ENCODE measurements around the gene APEH. TPM values are rescaled to one million over a fixed set of nuclear protein-coding genes. Genes with fewer than 3 reads are reported as not detected.

APEH gene
- total RNA-seq, 1 donor from 2014 or later = 141 TPM

DNA sequence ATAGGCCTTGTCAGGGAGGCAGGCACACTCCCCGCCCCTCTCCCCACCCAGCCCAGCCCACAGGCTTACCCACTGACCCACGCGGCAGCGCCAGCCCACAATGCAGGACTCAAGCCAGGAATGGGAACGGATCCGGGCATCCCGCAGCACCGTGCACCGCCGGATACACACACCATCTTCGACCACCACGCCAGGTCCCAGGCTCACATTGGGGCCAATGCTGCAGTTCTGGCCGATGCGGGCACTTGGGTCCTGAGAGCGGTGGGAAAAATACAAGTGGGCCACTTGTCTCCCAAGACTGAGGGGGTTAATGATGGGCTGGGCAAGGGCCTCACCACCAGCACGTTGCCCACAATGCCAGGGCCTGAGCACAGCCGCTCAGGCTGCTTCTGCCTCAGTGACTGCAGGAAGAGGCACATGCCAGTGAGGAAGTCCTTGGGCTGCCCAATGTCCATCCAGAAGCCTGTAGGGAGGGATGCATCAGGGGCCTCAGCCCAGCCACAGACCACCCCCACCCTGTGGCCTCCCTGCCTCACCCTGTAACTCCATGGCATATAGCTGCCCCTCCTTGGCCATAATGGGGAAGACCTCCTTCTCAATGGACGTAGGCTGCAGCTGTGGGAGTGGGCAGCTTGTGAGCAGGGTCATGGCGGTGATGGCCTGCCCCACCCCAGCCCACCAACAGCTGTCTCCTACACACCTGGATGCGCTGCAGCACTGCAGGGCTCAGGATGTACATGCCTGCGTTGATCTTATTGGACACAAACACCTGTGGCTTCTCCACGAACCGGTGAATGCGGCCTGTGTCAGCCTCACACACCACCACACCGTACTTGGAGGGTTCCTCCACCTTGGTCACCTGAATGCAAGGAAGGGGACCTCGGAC, 48.0 kb downstream of the APEH start:
- Histone ChIP-seq H3K36me3 (ENCODE audit: control insufficient read depth, insufficient read depth, low read length) (peaks cover 1% of the 10 kb centered on the region), H3K4me3 (ENCODE audit: low read depth, low read length) (no peak overlapping the region), H3K27me3 (ENCODE audit: control insufficient read depth, insufficient read depth, low read length) (peaks cover 11% of the 10 kb centered on the region)
- no peak for DNase-seq (ENCODE audit: low read depth)
- TF ChIP-seq, protein P1, sequence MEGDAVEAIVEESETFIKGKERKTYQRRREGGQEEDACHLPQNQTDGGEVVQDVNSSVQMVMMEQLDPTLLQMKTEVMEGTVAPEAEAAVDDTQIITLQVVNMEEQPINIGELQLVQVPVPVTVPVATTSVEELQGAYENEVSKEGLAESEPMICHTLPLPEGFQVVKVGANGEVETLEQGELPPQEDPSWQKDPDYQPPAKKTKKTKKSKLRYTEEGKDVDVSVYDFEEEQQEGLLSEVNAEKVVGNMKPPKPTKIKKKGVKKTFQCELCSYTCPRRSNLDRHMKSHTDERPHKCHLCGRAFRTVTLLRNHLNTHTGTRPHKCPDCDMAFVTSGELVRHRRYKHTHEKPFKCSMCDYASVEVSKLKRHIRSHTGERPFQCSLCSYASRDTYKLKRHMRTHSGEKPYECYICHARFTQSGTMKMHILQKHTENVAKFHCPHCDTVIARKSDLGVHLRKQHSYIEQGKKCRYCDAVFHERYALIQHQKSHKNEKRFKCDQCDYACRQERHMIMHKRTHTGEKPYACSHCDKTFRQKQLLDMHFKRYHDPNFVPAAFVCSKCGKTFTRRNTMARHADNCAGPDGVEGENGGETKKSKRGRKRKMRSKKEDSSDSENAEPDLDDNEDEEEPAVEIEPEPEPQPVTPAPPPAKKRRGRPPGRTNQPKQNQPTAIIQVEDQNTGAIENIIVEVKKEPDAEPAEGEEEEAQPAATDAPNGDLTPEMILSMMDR (IDR thresholded peaks at IDR 0.05; ENCODE audit: insufficient read depth, low read length, poor library complexity, severe bottlenecking) = no peak

DNA sequence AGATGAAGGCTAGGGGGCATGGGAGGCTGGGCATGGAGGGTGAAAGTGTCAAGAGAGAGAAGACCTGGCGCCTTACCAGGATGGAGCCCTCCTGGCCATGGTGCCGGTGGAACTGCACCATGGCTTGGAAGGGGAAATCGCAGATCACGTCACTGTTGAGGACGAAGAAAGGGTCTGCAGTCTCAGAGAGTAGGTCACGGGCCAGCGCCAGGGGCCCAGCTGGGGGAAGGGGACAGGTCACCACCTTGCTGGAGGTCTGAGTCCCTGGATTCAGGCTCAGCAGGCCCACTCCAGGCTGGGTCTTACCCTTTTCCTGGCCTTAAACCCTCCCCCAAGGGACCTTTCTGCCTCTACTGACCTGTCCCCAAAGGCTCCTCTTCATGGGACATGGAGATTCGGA, 48.7 kb downstream of the APEH start:
- peaks cover 1% of the 10 kb centered on the region for H3K36me3 ChIP-seq (ENCODE audit: control insufficient read depth, insufficient read depth, low read length)
- DNase-seq (ENCODE audit: low read depth) = no peak

DNA sequence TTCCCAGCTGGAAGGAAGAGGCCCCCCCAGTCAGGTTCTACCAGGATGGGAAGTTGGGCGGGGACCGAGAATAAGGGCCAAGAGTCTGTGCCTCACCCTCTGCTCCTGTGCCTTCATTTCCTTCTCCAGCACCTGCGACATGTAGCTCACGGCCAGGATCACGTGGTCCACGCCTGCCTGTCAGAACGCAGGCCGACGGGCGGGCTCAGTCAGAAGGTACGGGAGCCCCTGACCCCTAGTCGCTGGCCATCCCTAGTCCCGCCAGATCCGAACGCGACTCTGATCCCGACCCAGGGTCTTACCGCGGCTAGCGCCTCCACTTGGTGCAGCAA, 49.1 kb downstream of the APEH start:
- Histone ChIP-seq H3K4me3 (ENCODE audit: low read depth, low read length) (peak overlapping the region; percentile 99), H3K27me3 (ENCODE audit: control insufficient read depth, insufficient read depth, low read length) (peaks cover 7% of the 10 kb centered on the region), H3K36me3 (ENCODE audit: control insufficient read depth, insufficient read depth, low read length) (peaks cover 1% of the 10 kb centered on the region)
- TF ChIP-seq, protein P1 (IDR thresholded peaks at IDR 0.05; ENCODE audit: insufficient read depth, low read length, poor library complexity, severe bottlenecking) = no peak
- DNase-seq (ENCODE audit: low read depth) = no peak

More for the DNA sequence above, 48.7 kb downstream of the APEH start:
- TF ChIP-seq, protein P1 (IDR thresholded peaks at IDR 0.05; ENCODE audit: insufficient read depth, low read length, poor library complexity, severe bottlenecking) = no peak
- Histone ChIP-seq H3K4me3 (ENCODE audit: low read depth, low read length) (peak overlapping the region; percentile 99), H3K27me3 (ENCODE audit: control insufficient read depth, insufficient read depth, low read length) (peaks cover 11% of the 10 kb centered on the region)

DNA sequence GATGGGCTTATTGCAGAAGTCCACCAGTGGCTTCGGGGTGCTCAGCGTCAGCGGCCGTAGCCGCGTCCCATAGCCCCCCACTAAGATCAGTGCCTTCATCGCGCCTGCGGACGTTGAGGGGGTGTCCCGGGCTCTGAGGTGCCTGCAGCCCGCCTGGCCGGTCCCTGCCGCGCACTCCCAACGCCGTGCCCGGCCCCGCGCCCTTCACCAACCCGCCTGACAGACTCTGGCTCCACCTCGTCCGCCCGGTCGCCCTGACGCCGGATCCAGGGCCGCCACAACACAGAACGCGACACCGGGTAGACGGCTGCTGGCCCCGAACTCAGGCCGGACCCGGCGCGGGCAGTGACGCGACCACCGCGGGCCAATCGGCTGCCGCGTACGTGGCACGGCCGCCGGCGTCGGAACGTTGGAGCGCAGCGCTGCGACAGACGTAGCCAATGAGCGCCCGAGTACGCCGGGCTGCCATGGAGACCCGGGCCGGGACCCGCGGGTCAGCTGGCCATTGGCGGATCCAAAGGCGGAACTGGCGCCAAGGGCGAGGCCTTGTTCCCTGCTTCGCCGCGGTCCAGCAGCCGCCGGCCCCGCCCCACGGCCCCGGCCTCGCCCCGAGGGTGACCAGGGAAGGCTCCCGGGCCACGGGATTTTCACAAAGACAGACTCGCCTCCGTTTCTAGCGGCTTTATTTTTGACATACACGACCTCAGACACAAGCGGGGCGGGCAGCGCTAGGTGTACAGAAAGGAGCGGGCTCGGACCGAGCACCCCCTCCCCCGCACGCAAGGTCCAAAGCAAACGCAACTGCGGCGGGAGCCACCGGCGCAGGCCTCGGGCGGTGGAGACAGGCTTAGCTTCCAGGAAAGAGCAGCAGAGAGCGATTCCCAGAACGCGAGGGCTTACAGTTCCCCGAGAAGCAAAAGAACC, 49.7 kb downstream of the APEH start, which contains the start of gene GMPPB:
TSS of gene GMPPB (minus strand) at position 324 of the 924 bp plus-strand sequence. CDS start at position 99, 225 bp downstream.
- TF ChIP-seq, protein P1 (IDR thresholded peaks at IDR 0.05; ENCODE audit: insufficient read depth, low read length, poor library complexity, severe bottlenecking) = no peak
- peak within 1 kb of the TSS; percentile 99 for H3K4me3 ChIP-seq (ENCODE audit: low read depth, low read length)
- H3K27me3 ChIP-seq (ENCODE audit: control insufficient read depth, insufficient read depth, low read length) = peaks cover 3% of the 10 kb centered on the region
- DNase-seq (ENCODE audit: low read depth) = peak; percentile 88
- peaks cover 1% of the 10 kb centered on the region for H3K36me3 ChIP-seq (ENCODE audit: control insufficient read depth, insufficient read depth, low read length)

DNA sequence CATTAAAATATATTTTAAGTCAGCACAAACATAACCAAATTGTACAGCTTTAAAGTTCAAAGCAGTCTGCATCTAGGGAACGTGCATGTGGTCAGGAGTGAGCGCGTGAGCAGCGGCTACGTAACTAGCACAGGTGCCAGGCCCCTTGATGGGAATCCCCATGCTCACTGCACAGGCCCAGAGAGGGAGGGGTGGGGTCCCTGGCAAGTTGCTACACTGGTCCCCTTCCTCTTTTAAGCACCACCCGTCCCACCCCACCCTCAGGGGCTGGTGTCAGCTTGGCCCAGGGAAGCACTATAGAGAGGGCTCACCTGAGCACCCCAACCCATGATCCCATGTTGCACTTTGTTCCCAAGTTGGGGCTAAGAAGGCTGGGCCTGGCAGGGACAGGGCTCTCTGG, 50.4 kb downstream of the APEH start:
- TF ChIP-seq, protein P1 (IDR thresholded peaks at IDR 0.05; ENCODE audit: insufficient read depth, low read length, poor library complexity, severe bottlenecking) = no peak
- no peak for DNase-seq (ENCODE audit: low read depth)
- Histone ChIP-seq H3K36me3 (ENCODE audit: control insufficient read depth, insufficient read depth, low read length) (peaks cover 1% of the 10 kb centered on the region), H3K4me3 (ENCODE audit: low read depth, low read length) (peak overlapping the region; percentile 55), H3K27me3 (ENCODE audit: control insufficient read depth, insufficient read depth, low read length) (no peaks in the 10 kb centered on the region)
